GM12878 (cell line): Measurements from ENCODE around the gene EP300. TPM values are rescaled to one million over a fixed set of nuclear protein-coding genes. Genes with fewer than 3 reads are reported as not detected.

Experiments
- ATAC-seq: fragments of 200-7000 bp; cut with Tn5 transposase; 3 replicates; pipeline ENCODE4 v1.9.1; 2020; ENCODE audit warnings: mild to moderate bottlenecking, moderate library complexity
- BruUV-seq: library from RNA; stranded (reverse); fragments of 400-500 nt; replicated peaks from 2 replicates; lab custom pipeline; 2021; lab: Mats Ljungman, UMichigan
- CTCF ChIA-PET: fragments of 300-600 bp; sonication (Branson Sonifier 250); formaldehyde crosslinking; extraction: SDS; loops from one replicate; lab custom pipeline; 2021; ENCODE audit warnings: inconsistent platforms; lab: Yijun Ruan, JAX
- POLR2A ChIA-PET: fragments of 350-600 bp; formaldehyde crosslinking; extraction: SDS; loops from one replicate; lab custom pipeline; 2021; ENCODE audit warnings: inconsistent platforms; lab: Charles Lee
- RAD21 ChIA-PET: fragments of 300-600 bp; sonication (Branson Sonifier 250); formaldehyde crosslinking; loops from one replicate; lab custom pipeline; 2023; ENCODE audit warnings: antibody characterized with exemption; ENCODE audit not compliant: unreplicated experiment; lab: Charles Lee
- SMC1A ChIA-PET: fragments of 300-600 bp; sonication (Branson Sonifier 250); formaldehyde crosslinking; loops from one replicate; lab custom pipeline; 2023; ENCODE audit not compliant: unreplicated experiment, uncharacterized antibody; lab: Charles Lee
- DNase-seq: peaks from one replicate; pipeline ENCODE4 v3.0.0-alpha.2; 2011; ENCODE audit warnings: low read depth, low spot score
- FAIRE-seq: peaks from 3 replicates; lab custom pipeline; 2011; peaks lifted over from hg19 to GRCh38; lab: Jason Lieb, UNC
- H2AFZ ChIP-seq: 2 replicates; pipeline ENCODE4 v1.6.0; 2011; ENCODE audit warnings: low read depth, low read length, control low read depth; ENCODE audit not compliant: control insufficient read depth
- H3K27ac ChIP-seq: 2 replicates; pipeline ENCODE4 v1.5.1; 2011; ENCODE audit warnings: control low read depth; ENCODE audit not compliant: control insufficient read depth, insufficient read depth
- H3K27me3 ChIP-seq, 2 experiments: replicated peaks in 1 of 2; 2 replicates each; pipeline versions ENCODE4 v1.6.0 to v1.6.1; 2011; ENCODE audit warnings: low read length in 1 of 2; ENCODE audit not compliant: control insufficient read depth in 2 of 2, insufficient read depth in 2 of 2
- H3K36me3 ChIP-seq, 2 experiments: 2 replicates each; pipeline ENCODE4 v1.5.1; 2011; ENCODE audit warnings: low read length in 1 of 2; ENCODE audit not compliant: control insufficient read depth in 2 of 2, insufficient read depth in 2 of 2
- H3K4me1 ChIP-seq: 2 replicates; pipeline ENCODE4 v1.6.1; 2011; ENCODE audit warnings: mild to moderate bottlenecking, low read length, moderate library complexity, mixed read lengths; ENCODE audit not compliant: control insufficient read depth, insufficient read depth
- H3K4me2 ChIP-seq: 2 replicates; pipeline ENCODE4 v1.6.0; 2011; ENCODE audit warnings: control low read depth; ENCODE audit not compliant: control insufficient read depth, insufficient read depth
- H3K4me3 ChIP-seq: fragments of 200-600 bp; sonication (generic); 2 replicates; pipeline ENCODE4 v1.5.1; 2016
- H3K79me2 ChIP-seq: 2 replicates; pipeline ENCODE4 v1.6.0; 2011; ENCODE audit warnings: low read length; ENCODE audit not compliant: control insufficient read depth, insufficient read depth
- H3K9ac ChIP-seq: 2 replicates; pipeline ENCODE4 v1.8.0; 2011; ENCODE audit warnings: low read length, control low read depth, mixed read lengths; ENCODE audit not compliant: control insufficient read depth, insufficient read depth
- H3K9me3 ChIP-seq: replicated peaks from 3 replicates; pipeline ENCODE4 v1.5.1; 2011; ENCODE audit warnings: mild to moderate bottlenecking, low read length; ENCODE audit not compliant: control insufficient read depth, insufficient read depth
- H4K20me1 ChIP-seq: 2 replicates; pipeline ENCODE4 v1.6.0; 2011; ENCODE audit not compliant: control insufficient read depth, insufficient read depth
- IRF3 ChIP-seq: fragments of 450-650 bp; IDR thresholded peaks from 2 replicates; pipeline ENCODE4 v1.6.1; 2014; ENCODE audit warnings: mild to moderate bottlenecking
- JUND ChIP-seq: IDR thresholded peaks from 2 replicates; pipeline ENCODE4 v1.6.1; 2012; ENCODE audit warnings: low read depth, mild to moderate bottlenecking, low read length, improper control_type of control experiment, moderate library complexity
- NR2C2 ChIP-seq: IDR thresholded peaks from 2 replicates; pipeline ENCODE4 v1.6.1; 2011; ENCODE audit warnings: borderline replicate concordance, low read depth; ENCODE audit not compliant: control insufficient read depth, insufficient read length
- SPI1 ChIP-seq: IDR thresholded peaks from 2 replicates; pipeline ENCODE4 v1.6.1; 2011; ENCODE audit warnings: low read depth, mild to moderate bottlenecking, low read length, moderate library complexity, borderline replicate concordance; ENCODE audit not compliant: insufficient read depth
- ZBTB11 ChIP-seq: fragments of 450-650 bp; formaldehyde crosslinking; IDR thresholded peaks from 2 replicates; pipeline ENCODE4 v1.5.0; 2022; ENCODE audit warnings: mild to moderate bottlenecking, missing genetic modification characterization
- WGBS: methylation state at CpG from one replicate; pipeline ENCODE4 v1.1.6; 2016; ENCODE audit warnings: low lambda C conversion rate; ENCODE audit not compliant: insufficient replicate concordance, insufficient coverage; ENCODE audit errors: missing lambda C conversion rate; 5-methylcytosine and 5-hydroxymethylcytosine counted together
- in situ Hi-C: fragments of 300-500 bp; cut with MboI; formaldehyde crosslinking; loops from 9 replicates; pipeline ENCODE4 v1.14.3; 2018; ENCODE audit warnings: mixed read lengths
- intact Hi-C: fragments of 100-400 bp; cut with micrococcal nuclease; formaldehyde crosslinking; loops from one replicate; pipeline ENCODE4 v1.14.2; 2022; ENCODE audit not compliant: unreplicated experiment
- polyA plus RNA-seq, 11 experiments: library from polyadenylated mRNA; depleted of rRNA in 4 of 11; unstranded in 6 of 11; stranded (reverse) in 5 of 11; fragments of >200 nt; fragmentation: Nextera tagmentation in 4 of 11; fragmentation: Illumina TruSeq in 1 of 11; extraction: Ambion mirVana in 4 of 11; extraction: Trizol in 1 of 11; gene quantifications; 1 replicate in 1 of 11; 2 replicates in 10 of 11; pipeline versions ENCODE4 v1.2.1 to v1.2.3, GENCODE V29; 2011 to 2016; ENCODE audit warnings: inconsistent platforms in 2 of 11, missing spikeins in 2 of 11, low read depth in 1 of 11
- total RNA-seq, 4 experiments: library from RNA; depleted of rRNA in 3 of 4; stranded (reverse); fragments of >200 nt in 3 of 4; fragmentation: Illumina TruSeq in 1 of 4; extraction: Trizol in 1 of 4; gene quantifications; 2 replicates each; pipeline versions ENCODE4 v1.2.1 to v1.2.3, GENCODE V29; 2013 to 2021
- TF ChIP-seq, protein P1 (sequence below): fragments of 450-650 bp; formaldehyde crosslinking; IDR thresholded peaks from 2 replicates; pipeline ENCODE4 v1.4.0; 2020; ENCODE audit warnings: mild to moderate bottlenecking, moderate library complexity

EP300 gene
- total and polyA plus RNA-seq, 10 of the 15 experiments (the other 5 are each of a cell fraction or from before 2014, with no cell fraction given), result 5.5 to 48.5 (median 23.6) TPM

- TF ChIP-seq, protein P1, sequence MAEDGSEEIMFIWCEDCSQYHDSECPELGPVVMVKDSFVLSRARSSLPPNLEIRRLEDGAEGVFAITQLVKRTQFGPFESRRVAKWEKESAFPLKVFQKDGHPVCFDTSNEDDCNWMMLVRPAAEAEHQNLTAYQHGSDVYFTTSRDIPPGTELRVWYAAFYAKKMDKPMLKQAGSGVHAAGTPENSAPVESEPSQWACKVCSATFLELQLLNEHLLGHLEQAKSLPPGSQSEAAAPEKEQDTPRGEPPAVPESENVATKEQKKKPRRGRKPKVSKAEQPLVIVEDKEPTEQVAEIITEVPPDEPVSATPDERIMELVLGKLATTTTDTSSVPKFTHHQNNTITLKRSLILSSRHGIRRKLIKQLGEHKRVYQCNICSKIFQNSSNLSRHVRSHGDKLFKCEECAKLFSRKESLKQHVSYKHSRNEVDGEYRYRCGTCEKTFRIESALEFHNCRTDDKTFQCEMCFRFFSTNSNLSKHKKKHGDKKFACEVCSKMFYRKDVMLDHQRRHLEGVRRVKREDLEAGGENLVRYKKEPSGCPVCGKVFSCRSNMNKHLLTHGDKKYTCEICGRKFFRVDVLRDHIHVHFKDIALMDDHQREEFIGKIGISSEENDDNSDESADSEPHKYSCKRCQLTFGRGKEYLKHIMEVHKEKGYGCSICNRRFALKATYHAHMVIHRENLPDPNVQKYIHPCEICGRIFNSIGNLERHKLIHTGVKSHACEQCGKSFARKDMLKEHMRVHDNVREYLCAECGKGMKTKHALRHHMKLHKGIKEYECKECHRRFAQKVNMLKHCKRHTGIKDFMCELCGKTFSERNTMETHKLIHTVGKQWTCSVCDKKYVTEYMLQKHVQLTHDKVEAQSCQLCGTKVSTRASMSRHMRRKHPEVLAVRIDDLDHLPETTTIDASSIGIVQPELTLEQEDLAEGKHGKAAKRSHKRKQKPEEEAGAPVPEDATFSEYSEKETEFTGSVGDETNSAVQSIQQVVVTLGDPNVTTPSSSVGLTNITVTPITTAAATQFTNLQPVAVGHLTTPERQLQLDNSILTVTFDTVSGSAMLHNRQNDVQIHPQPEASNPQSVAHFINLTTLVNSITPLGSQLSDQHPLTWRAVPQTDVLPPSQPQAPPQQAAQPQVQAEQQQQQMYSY (CRISPR knock-in tag), result no peak
Observed at GRCh38 chr22:41085842-41086241, 6.5 kb upstream of the EP300 start (continued).

GRCh38 chr22:41091132-41092022 lies 1.0 kb upstream of the EP300 start:
- Histone ChIP-seq H4K20me1 (no peaks in the 10 kb centered on the region; the same call in 1 of the 2 replicates), H3K4me3 (peak overlapping the region; percentile 95), H3K9me3 (no peaks in the 10 kb centered on the region), H3K27me3 (no peaks in the 10 kb centered on the region), H2AFZ (peak overlapping the region; percentile 81), H3K79me2 (peaks cover 44% of the 10 kb centered on the region), H3K9ac (peak overlapping the region; percentile 97), H3K27ac (peak overlapping the region; percentile 98), H3K4me2 (peak overlapping the region; percentile 84), H3K36me3 (no peaks in the 10 kb centered on the region), H3K4me1 (no peaks in the 10 kb centered on the region; the same call in 1 of the 2 replicates)
- peak; percentile 92 for DNase-seq
- FAIRE-seq, result peak; percentile 95
- RAD21 ChIA-PET, result interaction anchor here (0.9 to 3.5 kb wide), 4 partner anchors 22 to 140 kb away, joined by 3 to 42 read pairs (median 6); partner anchors contain the start of gene RBX1
- SMC1A ChIA-PET, result interaction anchor here (0.8 to 1.1 kb wide), 2 partner anchors 140 to 169 kb away, joined by 3 to 4 read pairs; partner anchors contain the start of gene RBX1
- POLR2A ChIA-PET, result interaction anchor here (0.5 to 2.9 kb wide), 5 partner anchors 28 to 176 kb away, joined by 3 to 31 read pairs (median 3); partner anchors contain the start of gene RBX1
- ATAC-seq, result peak; percentile 88
- WGBS, result 1% methylated on average over 44 of the region's 67 CpGs
- intact Hi-C loops (loop anchor here (1.0 to 5.0 kb wide), 4 partner anchors 22 to 211 kb away; partner anchors contain the start of genes RBX1 and ZC3H7B), in situ Hi-C loops (no loop called here)
- TSS peak; percentile 99 for BruUV-seq
- CTCF ChIA-PET, result interaction anchor here (1.5 kb wide), 1 partner anchor 169 kb away, joined by 5 read pairs; no protein-coding TSS in a partner anchor
- TF ChIP-seq JUND (no peak), ZBTB11 (CRISPR knock-in tag) (no peak), IRF3 (no peak), NR2C2 (no peak), SPI1 (peak; percentile 78)
